HG02884 (cell line): Measurements from ENCODE around the gene NOLC1.
"Not testable (repeated sequence)": the region's sequence is repeated elsewhere in the genome, so short reads cannot be mapped to it uniquely, and the experiment has no call there.

Source experiments
- ATAC-seq: cut with Tn5 transposase; IDR thresholded peaks from one replicate; pipeline ENCODE4 v1.9.1; 2021; ENCODE audit warnings: mild to moderate bottlenecking, moderate library complexity; ENCODE audit not compliant: unreplicated experiment

Gene NOLC1

GRCh38 chr10:102153093-102153620, 968 bp downstream of the NOLC1 start:
- ATAC-seq: no peak

GRCh38 chr10:102154466-102155116, 2.4 kb downstream of the NOLC1 start:
- no peak for ATAC-seq

GRCh38 chr10:102157224-102157623, 5.0 kb downstream of the NOLC1 start:
- no peak for ATAC-seq

- no peak for ATAC-seq
Observed at GRCh38 chr10:102159051-102159597, 6.9 kb downstream of the NOLC1 start.

- ATAC-seq: no peak
Observed at GRCh38 chr10:102159831-102160230, 7.6 kb downstream of the NOLC1 start.

GRCh38 chr10:102163342-102163989, 11.3 kb downstream of the NOLC1 start:
- no peak for ATAC-seq

- ATAC-seq: no peak
Observed at GRCh38 chr10:102167861-102168260, 15.7 kb downstream of the NOLC1 start.

- ATAC-seq: no peak
Observed at GRCh38 chr10:102170602-102171001, 18.4 kb downstream of the NOLC1 start.

GRCh38 chr10:102172288-102172687, 20.1 kb downstream of the NOLC1 start:
- no peak for ATAC-seq

GRCh38 chr10:102175415-102175814, 23.2 kb downstream of the NOLC1 start:
- no peak for ATAC-seq

GRCh38 chr10:102184606-102185005, 32.4 kb downstream of the NOLC1 start:
- ATAC-seq: no peak

GRCh38 chr10:102185272-102185671, 33.1 kb downstream of the NOLC1 start:
- no peak for ATAC-seq

GRCh38 chr10:102185811-102186527, 33.8 kb downstream of the NOLC1 start:
- ATAC-seq: no peak

GRCh38 chr10:102188298-102188940, 36.2 kb downstream of the NOLC1 start:
- ATAC-seq: no peak

- not testable (repeated sequence) for ATAC-seq
Observed at GRCh38 chr10:102188941-102189898, 37.0 kb downstream of the NOLC1 start.

- no peak for ATAC-seq
Observed at GRCh38 chr10:102191956-102192355, 39.8 kb downstream of the NOLC1 start.

- ATAC-seq: no peak
Observed at GRCh38 chr10:102195296-102195870, 43.2 kb downstream of the NOLC1 start.

- ATAC-seq: no peak
Observed at GRCh38 chr10:102196893-102197292, 44.7 kb downstream of the NOLC1 start.

- ATAC-seq: no peak
Observed at GRCh38 chr10:102198027-102198426, 45.8 kb downstream of the NOLC1 start.
